Urothelium cell line (cell line): ENCODE data around the gene FMR1.

Source experiments
- DNase-seq: peaks from one replicate; pipeline ENCODE4 v3.0.0; 2011; ENCODE audit warnings: low spot score, mixed read lengths
- FAIRE-seq: peaks from 2 replicates; lab custom pipeline; 2011; peaks lifted over from hg19 to GRCh38; lab: Jason Lieb, UNC

FMR1 gene

DNA sequence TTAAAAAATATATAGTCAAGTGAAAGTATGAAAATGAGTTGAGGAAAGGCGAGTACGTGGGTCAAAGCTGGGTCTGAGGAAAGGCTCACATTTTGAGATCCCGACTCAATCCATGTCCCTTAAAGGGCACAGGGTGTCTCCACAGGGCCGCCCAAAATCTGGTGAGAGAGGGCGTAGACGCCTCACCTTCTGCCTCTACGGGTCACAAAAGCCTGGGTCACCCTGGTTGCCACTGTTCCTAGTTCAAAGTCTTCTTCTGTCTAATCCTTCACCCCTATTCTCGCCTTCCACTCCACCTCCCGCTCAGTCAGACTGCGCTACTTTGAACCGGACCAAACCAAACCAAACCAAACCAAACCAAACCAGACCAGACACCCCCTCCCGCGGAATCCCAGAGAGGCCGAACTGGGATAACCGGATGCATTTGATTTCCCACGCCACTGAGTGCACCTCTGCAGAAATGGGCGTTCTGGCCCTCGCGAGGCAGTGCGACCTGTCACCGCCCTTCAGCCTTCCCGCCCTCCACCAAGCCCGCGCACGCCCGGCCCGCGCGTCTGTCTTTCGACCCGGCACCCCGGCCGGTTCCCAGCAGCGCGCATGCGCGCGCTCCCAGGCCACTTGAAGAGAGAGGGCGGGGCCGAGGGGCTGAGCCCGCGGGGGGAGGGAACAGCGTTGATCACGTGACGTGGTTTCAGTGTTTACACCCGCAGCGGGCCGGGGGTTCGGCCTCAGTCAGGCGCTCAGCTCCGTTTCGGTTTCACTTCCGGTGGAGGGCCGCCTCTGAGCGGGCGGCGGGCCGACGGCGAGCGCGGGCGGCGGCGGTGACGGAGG is at the start of gene FMR1:
Gene FMR1, plus strand, starts transcription at position 728 of the 831 bp plus-strand sequence. CDS start 261 bp downstream, outside the sequence.
- DNase-seq (peak; percentile 82), FAIRE-seq (no peak)

GRCh38 chrX:147875866-147876596 is 35.7 kb upstream of the FMR1 start:
- FAIRE-seq (no peak), DNase-seq (no peak)

GRCh38 chrX:147876849-147877646 is 34.7 kb upstream of the FMR1 start:
- no peak for FAIRE-seq

GRCh38 chrX:147877726-147878125 is 34.0 kb upstream of the FMR1 start:
- no peak for FAIRE-seq

More at GRCh38 chrX:147876849-147877646, 34.7 kb upstream of the FMR1 start:
- no peak for DNase-seq

DNA sequence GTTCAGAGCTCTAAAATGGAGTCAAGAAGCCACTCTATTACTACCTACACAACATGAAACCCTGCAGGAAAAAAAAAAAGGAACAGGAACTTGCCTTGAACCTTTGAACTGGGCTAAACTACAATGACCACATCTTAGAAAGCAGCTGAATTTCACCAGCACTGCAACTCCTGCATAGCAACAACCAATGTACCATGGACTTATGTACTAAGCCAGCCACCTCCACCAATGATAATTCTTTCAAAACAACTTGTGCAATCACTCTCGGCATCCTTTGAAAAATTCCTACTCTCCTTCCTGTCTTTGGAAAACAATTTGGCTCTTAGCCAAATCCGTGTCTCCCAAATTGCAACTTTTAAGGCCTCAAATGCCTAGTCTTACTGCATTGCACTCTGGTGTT is 26.8 kb upstream of the FMR1 start:
- no peak for FAIRE-seq

More at GRCh38 chrX:147877726-147878125, 34.0 kb upstream of the FMR1 start:
- DNase-seq, result no peak

GRCh38 chrX:147890756-147891155 is 21.0 kb upstream of the FMR1 start:
- no peak for DNase-seq
- FAIRE-seq, result no peak

More for the DNA sequence above, 26.8 kb upstream of the FMR1 start:
- DNase-seq, result no peak

- DNase-seq, result no peak
Measured at GRCh38 chrX:147891896-147892295, 19.8 kb upstream of the FMR1 start.

GRCh38 chrX:147893741-147894140 is 18.0 kb upstream of the FMR1 start:
- FAIRE-seq, result no peak
- no peak for DNase-seq

More at GRCh38 chrX:147891896-147892295, 19.8 kb upstream of the FMR1 start:
- no peak for FAIRE-seq

DNA sequence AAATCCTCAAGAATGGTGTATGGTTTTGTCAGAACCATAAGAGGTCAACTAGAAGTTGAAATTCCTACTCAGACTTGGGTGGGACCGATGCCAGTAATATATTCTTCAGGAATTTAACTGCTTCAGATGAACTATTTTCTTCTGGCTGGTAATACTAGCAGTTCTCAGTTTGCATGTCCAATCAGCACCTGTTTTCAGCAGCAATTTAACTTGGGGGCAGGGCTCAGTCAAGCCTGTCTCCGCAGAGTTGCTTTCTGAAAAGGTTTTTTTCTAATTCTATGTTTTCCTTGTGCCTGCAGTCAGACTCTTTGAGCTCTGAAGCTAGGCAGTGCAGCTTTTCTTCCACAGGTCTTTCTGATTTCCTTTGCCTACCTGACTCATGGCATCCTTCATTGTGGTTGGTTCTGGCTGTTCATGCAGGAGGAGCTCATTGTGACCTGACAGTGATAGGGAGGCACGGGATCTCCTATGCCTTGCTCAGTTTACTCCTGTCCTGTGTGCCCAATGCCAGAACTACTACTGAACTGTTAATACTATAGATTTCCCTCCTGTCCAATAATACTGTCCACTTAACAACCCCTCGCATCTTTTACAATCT is 17.3 kb upstream of the FMR1 start:
- DNase-seq (no peak), FAIRE-seq (no peak)

DNA sequence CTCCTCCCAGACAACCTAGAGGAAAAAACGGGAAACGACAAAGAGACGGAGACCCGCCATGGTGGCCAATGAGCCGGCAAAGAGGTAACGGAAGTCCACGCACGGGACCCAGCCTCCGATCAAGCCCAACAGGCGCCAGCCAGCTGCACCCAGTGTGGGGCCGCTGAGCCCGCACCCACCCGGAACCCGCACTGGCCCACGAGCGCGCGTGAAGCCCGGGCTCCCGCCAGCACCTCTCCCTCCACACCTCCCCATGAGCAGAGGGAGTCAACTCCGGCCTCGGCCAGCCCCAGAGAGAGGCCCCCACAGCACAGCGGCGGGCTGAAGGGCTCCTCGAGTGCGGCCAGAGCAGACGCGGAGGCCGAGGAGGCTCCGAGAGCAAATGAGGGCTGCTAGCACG is 14.6 kb upstream of the FMR1 start:
- FAIRE-seq, result no peak

DNA sequence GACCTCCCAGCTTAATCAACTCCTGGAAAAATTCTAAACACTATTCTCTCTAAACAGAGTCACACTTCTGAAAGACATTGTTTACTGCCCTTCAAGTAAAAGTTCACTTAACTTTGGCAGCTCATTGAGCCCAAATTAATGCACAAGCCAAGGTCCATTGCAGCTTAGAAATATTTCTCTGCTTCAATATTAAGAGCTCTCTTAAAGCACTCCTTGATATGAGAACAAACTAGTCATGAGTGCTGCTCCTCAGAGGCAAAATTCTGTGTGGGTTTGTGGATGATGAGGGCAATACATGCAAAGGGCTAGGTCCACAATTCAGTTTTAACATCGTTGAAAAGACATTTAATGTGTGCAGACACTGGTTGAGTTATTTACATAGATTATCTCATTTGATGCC is 12.8 kb upstream of the FMR1 start:
- no peak for DNase-seq
- FAIRE-seq, result no peak

More for the DNA sequence above, 14.6 kb upstream of the FMR1 start:
- DNase-seq, result no peak

DNA sequence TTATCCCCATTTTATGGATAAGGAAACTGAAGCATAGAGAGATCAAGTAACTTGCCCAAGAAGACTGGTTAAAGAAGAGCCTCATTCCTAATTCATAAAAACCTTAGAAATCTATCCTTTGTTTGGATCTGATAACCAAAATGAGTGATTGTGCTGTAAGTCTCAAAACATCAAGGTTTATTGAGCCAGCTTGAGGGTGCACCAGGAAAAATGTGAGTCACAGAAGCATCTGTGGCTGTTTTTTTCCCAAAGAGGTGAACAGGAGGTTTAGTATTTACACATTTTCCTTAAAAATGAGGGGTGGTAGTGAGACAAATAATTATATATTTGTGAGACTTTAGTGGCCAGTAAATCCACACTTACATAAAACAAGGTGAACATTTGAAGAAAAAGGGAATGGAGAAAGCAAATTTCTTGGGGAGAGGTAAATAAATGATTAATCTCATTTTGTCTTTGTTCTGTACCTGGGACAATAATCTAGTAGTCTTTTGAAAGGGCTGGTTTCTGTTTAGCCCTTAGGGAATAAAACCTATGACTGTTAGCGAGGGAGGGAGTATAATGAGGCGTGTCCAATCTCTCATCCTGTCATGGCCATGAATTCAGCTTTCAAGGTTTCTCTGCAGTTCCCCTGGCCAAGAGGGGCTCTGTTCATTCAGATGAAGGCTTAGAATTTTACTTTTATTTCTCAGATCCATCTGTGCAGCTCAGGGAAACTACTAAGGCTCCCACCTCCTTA is 12.2 kb upstream of the FMR1 start:
- FAIRE-seq, result no peak
- no peak for DNase-seq

DNA sequence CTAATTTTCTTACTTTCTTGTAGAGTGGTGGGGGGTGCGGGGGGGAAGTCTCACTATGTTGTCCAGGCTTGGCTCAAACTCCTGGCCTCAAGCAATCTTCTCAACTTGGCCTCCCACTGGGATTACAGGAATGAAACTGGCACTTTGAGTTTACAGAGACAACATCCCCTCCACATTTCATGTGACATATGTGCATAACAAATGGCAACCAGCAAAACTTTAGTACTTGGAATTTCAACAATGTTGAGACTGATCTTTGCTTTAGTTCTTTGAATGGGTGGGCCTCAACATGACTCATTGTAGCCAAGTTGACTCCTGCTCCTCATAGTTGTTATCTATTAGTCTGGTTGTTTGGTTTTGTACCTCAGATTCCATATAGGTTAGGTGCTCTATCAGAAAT is 11.4 kb upstream of the FMR1 start:
- FAIRE-seq (no peak), DNase-seq (no peak)

- no peak for FAIRE-seq
- DNase-seq, result no peak
Measured at GRCh38 chrX:147901461-147902126, 10.1 kb upstream of the FMR1 start.

GRCh38 chrX:147902270-147902669 is 9.4 kb upstream of the FMR1 start:
- DNase-seq (no peak), FAIRE-seq (no peak)

DNA sequence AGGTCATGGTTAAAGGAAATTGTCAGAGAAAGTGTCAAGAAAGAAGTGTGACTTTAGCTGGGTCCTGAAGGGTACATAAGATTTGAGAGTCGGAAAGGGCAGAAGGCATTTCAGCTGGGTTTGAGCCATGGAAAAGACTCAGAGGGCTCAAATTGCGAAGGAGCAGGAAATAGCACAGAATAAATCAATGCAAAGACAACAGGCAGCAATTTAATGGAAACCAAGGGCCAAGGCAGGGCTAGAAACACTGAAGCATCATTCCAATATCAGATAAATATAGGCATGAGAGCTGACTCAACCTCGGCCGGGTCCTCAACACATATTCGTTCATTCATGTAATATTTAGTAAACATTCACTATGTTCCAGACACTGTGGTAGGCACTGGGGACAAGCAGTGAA is 3.6 kb upstream of the FMR1 start:
- no peak for FAIRE-seq
- DNase-seq, result no peak

- FAIRE-seq (no peak), DNase-seq (no peak)
Measured at GRCh38 chrX:147910607-147911006, 1.1 kb upstream of the FMR1 start.

GRCh38 chrX:147912093-147912801 is 528 bp downstream of the FMR1 start:
- DNase-seq (no peak), FAIRE-seq (no peak)

- FAIRE-seq, result no peak
Measured at GRCh38 chrX:147913570-147913969, 1.9 kb downstream of the FMR1 start.

More at GRCh38 chrX:147913570-147913969, 1.9 kb downstream of the FMR1 start:
- no peak for DNase-seq
